ENCODE measurements around the gene FASTKD1.
A peak's percentile ranks its signal among the peaks of the same experiment; 100 is the strongest.
"Not testable (repeated sequence)": the region's sequence is repeated elsewhere in the genome, so short reads cannot be mapped to it uniquely, and the experiment has no call there.

FASTKD1 gene

DNA sequence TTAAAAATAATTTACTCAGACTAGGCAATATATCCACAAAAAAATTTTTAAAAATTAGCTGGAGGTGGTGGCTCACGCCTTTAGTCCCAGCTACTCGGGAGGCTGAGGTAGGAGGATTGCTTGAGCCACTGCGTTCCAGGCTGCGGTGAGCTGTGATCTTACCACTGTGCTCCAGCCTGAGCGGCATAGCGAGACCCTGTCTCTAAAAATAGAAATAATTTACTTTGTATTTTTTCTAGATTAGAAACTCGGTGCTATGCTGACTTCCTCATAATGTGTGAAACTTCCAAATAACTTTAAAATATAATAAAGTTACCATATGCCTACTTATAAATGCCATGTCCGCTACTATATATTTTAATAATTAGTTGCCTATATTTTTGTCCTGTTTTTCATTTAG, 17.1 kb upstream of the FASTKD1 start:
- H3K9ac ChIP-seq (ENCODE audit: low read length in 5 of 5), result no peak overlapping the region
- no peak overlapping the region for H3K27ac ChIP-seq (ENCODE audit: low read depth, low read length)
- H3K36me3 ChIP-seq (ENCODE audit: control insufficient read depth in 5 of 5, insufficient read depth in 5 of 5, low read length in 5 of 5), result no peaks in the 10 kb centered on the region
- H3K4me1 ChIP-seq (ENCODE audit: control insufficient read depth in 5 of 5, insufficient read depth in 5 of 5, low read length in 5 of 5), result peaks cover 0 to 17% (median 10%) of the 10 kb centered on the region in 5 donors
- no peak overlapping the region for H3K4me3 ChIP-seq (ENCODE audit: low read depth in 1 of 5, low read length in 5 of 5)
- H3K9me3 ChIP-seq (ENCODE audit: control insufficient read depth in 5 of 5, low read length in 5 of 5), result no peaks in the 10 kb centered on the region
- no peaks in the 10 kb centered on the region for H3K27me3 ChIP-seq (ENCODE audit: control insufficient read depth in 5 of 5, insufficient read depth in 4 of 5, low read length in 5 of 5)

DNA sequence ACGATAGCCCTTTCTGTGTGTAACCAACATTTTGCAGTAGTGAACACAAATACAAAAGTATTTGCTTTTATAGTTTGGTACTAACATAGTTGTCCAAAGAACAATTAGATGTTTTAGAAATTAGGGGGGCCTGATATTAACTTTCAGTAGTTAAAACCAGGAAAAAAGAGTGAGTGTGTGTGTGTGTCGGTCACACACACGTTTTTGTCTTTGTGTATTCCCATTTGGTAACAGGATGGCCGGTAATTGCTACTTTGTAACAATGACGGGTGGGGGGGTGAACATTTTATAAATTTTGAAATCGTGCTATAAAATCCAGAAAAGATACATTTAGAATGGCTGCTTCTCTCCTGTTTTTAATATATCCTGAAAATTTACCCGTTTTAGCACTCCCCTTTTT, 12.0 kb upstream of the FASTKD1 start:
- Histone ChIP-seq H3K9me3 (ENCODE audit: control insufficient read depth in 5 of 5, low read length in 5 of 5) (peaks cover 0 to 4% (median 0%) of the 10 kb centered on the region in 5 donors), H3K27me3 (ENCODE audit: control insufficient read depth in 5 of 5, insufficient read depth in 4 of 5, low read length in 5 of 5) (no peaks in the 10 kb centered on the region), H3K4me3 (ENCODE audit: low read depth in 1 of 5, low read length in 5 of 5) (peak overlapping the region; percentile 76 to 99 (median 98)), H3K4me1 (ENCODE audit: control insufficient read depth in 5 of 5, insufficient read depth in 5 of 5, low read length in 5 of 5) (peaks cover 0 to 22% (median 16%) of the 10 kb centered on the region in 5 donors), H3K36me3 (ENCODE audit: control insufficient read depth in 5 of 5, insufficient read depth in 5 of 5, low read length in 5 of 5) (no peaks in the 10 kb centered on the region), H3K27ac (ENCODE audit: low read depth, low read length) (peak overlapping the region; percentile 96), H3K9ac (ENCODE audit: low read length in 5 of 5) (peak overlapping the region in 4 of 5 donors; percentile 62 to 100 (median 98))

DNA sequence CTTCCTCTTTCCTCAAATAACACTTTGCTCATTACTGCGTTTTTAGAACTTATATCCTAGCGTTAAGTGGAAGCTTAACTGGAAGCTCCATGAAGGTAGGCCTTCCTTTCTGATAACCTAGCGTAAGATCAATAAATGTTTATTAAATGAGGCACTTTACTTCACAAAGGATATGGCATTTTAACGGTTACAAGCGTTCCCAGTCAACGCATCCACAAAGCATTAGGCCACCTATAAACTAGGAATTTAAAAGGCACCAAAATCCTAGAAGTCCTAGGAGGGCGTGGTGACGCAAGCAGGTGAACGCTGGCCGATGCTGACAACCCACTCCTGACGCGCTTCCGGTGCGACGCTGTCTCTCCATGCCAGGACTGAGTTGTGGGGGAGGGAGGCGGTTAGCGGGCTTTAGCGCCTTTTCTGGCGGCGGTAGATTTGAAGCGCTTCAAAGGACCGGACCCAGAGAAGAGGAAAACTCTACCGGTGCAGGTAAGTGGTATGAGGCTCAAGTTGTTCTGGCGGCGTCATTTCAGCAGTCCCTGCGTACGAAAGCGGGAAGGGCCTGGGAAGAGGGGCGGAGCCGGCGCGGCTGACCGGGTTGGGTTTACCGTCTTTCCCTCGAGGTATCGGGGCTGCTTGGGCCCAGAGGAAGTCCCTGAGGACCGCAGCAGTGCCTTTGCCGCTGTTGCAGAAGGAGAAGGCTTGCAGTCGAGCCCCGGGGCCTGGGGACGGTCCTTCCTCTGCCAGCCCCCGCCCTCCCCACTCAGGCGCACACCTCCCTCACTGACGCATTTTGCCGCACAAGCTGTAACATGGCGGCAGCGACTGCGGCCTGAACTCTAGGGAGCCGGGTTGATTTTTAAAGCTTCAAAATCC, 10.6 kb upstream of the FASTKD1 start, which contains the start of gene PPIG:
PPIG (plus strand) TSS at position 347 of the 873 bp plus-strand sequence. CDS start 19,691 bp downstream, outside the sequence.
- H3K9me3 ChIP-seq (ENCODE audit: control insufficient read depth in 5 of 5, low read length in 5 of 5), result peaks cover 0 to 4% (median 0%) of the 10 kb centered on the region in 5 donors
- peak within 1 kb of the TSS; percentile 96 for H3K27ac ChIP-seq (ENCODE audit: low read depth, low read length)
- H3K4me3 ChIP-seq (ENCODE audit: low read depth in 1 of 5, low read length in 5 of 5), result peak within 1 kb of the TSS; percentile 76 to 99 (median 98)
- H3K36me3 ChIP-seq (ENCODE audit: control insufficient read depth in 5 of 5, insufficient read depth in 5 of 5, low read length in 5 of 5), result no peaks in the 10 kb centered on the region
- no peaks in the 10 kb centered on the region for H3K27me3 ChIP-seq (ENCODE audit: control insufficient read depth in 5 of 5, insufficient read depth in 4 of 5, low read length in 5 of 5)
- peaks cover 0 to 22% (median 16%) of the 10 kb centered on the region in 5 donors for H3K4me1 ChIP-seq (ENCODE audit: control insufficient read depth in 5 of 5, insufficient read depth in 5 of 5, low read length in 5 of 5)
- peak within 1 kb of the TSS; percentile 97 to 100 (median 100) for H3K9ac ChIP-seq (ENCODE audit: low read length in 5 of 5)

DNA sequence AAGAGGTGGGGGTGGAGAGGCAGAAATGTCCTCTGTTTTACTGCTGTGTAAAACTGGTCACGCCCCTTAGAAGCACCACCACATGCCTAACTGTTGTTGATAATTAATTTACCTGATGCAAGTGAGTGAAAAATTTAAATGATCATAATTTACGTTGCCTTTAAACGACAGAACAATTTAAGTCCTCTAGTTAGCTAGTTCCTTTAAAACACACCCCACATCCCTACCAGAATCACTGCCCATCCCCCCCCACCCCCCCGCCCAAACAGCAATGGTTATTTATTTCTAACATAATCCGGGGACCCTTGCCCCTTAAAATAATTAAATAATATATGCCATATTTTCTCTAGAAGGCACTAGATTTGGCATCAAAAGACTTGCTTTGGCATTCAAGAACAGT, 9.9 kb upstream of the FASTKD1 start:
- Histone ChIP-seq H3K36me3 (ENCODE audit: control insufficient read depth in 5 of 5, insufficient read depth in 5 of 5, low read length in 5 of 5) (no peaks in the 10 kb centered on the region), H3K27me3 (ENCODE audit: control insufficient read depth in 5 of 5, insufficient read depth in 4 of 5, low read length in 5 of 5) (no peaks in the 10 kb centered on the region), H3K4me3 (ENCODE audit: low read depth in 1 of 5, low read length in 5 of 5) (peak overlapping the region in 3 of 5 donors; percentile 76 to 98 (median 97)), H3K27ac (ENCODE audit: low read depth, low read length) (peak overlapping the region; percentile 96), H3K9ac (ENCODE audit: low read length in 5 of 5) (no peak overlapping the region), H3K4me1 (ENCODE audit: control insufficient read depth in 5 of 5, insufficient read depth in 5 of 5, low read length in 5 of 5) (peaks cover 0 to 20% (median 16%) of the 10 kb centered on the region in 5 donors), H3K9me3 (ENCODE audit: control insufficient read depth in 5 of 5, low read length in 5 of 5) (peaks cover 0 to 4% (median 0%) of the 10 kb centered on the region in 5 donors)

DNA sequence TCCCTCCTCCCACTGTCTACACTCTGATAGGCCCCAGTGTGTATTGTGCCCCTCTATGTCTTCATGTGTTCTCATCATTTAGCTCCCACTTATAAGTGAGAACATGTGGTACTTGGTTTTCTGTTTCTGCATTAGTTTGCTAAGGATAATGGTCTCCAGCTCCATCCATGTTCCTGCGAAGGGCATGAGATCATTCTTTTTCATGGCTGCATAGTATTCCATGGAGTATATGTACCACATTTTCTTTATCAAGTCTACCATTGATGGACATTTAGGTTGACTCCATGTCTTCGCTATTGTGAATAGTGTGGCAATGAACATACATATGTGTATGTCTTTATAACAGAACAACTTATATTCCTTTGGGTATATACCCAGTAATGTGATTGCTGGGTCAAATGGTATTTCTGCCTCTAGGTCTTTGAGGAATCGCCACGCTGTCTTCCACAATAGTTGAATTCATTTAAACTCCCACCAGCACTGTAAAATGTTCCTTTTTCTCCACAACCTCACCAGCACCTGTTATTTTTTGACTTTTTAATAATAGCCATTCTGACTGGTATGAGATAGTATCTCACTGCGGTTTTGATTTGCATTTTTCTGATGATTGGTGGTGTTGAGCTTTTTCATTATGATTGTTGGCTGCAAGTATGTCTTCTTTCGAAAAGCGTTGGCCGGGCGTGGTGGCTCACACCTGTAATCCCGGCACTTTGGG, 9.0 kb upstream of the FASTKD1 start:
- not testable (repeated sequence) for H3K27ac ChIP-seq (ENCODE audit: low read depth, low read length); H3K27me3 ChIP-seq (ENCODE audit: control insufficient read depth in 5 of 5, insufficient read depth in 4 of 5, low read length in 5 of 5); H3K9me3 ChIP-seq (ENCODE audit: control insufficient read depth in 5 of 5, low read length in 5 of 5); H3K36me3 ChIP-seq (ENCODE audit: control insufficient read depth in 5 of 5, insufficient read depth in 5 of 5, low read length in 5 of 5); H3K9ac ChIP-seq (ENCODE audit: low read length in 5 of 5); H3K4me3 ChIP-seq (ENCODE audit: low read depth in 1 of 5, low read length in 5 of 5)
- peaks cover 0 to 20% (median 16%) of the 10 kb centered on the region in 5 donors for H3K4me1 ChIP-seq (ENCODE audit: control insufficient read depth in 5 of 5, insufficient read depth in 5 of 5, low read length in 5 of 5)

DNA sequence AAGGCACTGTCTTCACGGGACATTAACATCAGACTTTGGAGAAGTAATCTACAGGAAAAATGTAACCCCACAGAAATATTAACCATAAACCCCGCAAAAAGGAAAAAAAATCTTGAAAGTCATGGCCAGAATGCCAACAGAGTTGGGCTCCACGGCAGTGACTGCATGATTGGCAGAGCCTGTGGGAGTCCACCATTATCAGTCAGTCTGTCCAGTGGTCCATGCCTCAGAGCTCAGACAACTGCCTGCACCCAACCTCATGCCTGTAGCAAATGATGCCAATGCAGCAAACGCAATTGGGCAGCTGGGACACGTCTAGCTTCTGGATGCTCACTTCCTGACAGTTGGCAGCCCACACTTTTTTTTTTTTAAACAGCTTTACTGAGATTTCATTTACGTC, 5.4 kb upstream of the FASTKD1 start:
- no peaks in the 10 kb centered on the region for H3K27me3 ChIP-seq (ENCODE audit: control insufficient read depth in 5 of 5, insufficient read depth in 4 of 5, low read length in 5 of 5)
- H3K9me3 ChIP-seq (ENCODE audit: control insufficient read depth in 5 of 5, low read length in 5 of 5), result peaks cover 0 to 3% (median 0%) of the 10 kb centered on the region in 5 donors
- H3K4me3 ChIP-seq (ENCODE audit: low read depth in 1 of 5, low read length in 5 of 5), result no peak overlapping the region
- no peak overlapping the region for H3K9ac ChIP-seq (ENCODE audit: low read length in 5 of 5)
- no peaks in the 10 kb centered on the region for H3K36me3 ChIP-seq (ENCODE audit: control insufficient read depth in 5 of 5, insufficient read depth in 5 of 5, low read length in 5 of 5)
- H3K4me1 ChIP-seq (ENCODE audit: control insufficient read depth in 5 of 5, insufficient read depth in 5 of 5, low read length in 5 of 5), result peaks cover 0 to 3% (median 0%) of the 10 kb centered on the region in 5 donors
- no peak overlapping the region for H3K27ac ChIP-seq (ENCODE audit: low read depth, low read length)

DNA sequence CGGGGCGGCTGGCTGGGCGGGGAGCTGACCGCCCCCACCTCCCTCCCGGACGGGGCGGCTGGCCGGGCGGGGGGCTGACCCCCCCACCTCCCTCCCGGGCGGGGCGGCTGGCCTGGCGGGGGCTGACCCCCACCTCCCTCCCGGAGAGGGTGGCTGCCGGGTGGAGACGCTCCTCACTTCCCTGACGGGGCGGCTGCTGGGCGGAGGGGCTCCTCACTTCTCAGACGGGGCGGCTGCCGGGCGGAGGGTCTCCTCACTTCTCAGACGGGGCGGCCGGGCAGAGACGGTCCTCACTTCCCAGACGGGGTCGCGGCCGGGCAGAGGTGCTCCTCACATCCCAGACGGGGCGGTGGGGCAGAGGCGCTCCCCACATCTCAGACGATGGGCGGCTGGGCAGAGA, 1.6 kb upstream of the FASTKD1 start:
- not testable (repeated sequence) for H3K9ac ChIP-seq (ENCODE audit: low read length in 5 of 5); H3K27me3 ChIP-seq (ENCODE audit: control insufficient read depth in 5 of 5, insufficient read depth in 4 of 5, low read length in 5 of 5); H3K27ac ChIP-seq (ENCODE audit: low read depth, low read length); H3K4me3 ChIP-seq (ENCODE audit: low read depth in 1 of 5, low read length in 5 of 5); H3K36me3 ChIP-seq (ENCODE audit: control insufficient read depth in 5 of 5, insufficient read depth in 5 of 5, low read length in 5 of 5); H3K9me3 ChIP-seq (ENCODE audit: control insufficient read depth in 5 of 5, low read length in 5 of 5)
- peaks cover 0 to 13% (median 8%) of the 10 kb centered on the region in 5 donors for H3K4me1 ChIP-seq (ENCODE audit: control insufficient read depth in 5 of 5, insufficient read depth in 5 of 5, low read length in 5 of 5)

DNA sequence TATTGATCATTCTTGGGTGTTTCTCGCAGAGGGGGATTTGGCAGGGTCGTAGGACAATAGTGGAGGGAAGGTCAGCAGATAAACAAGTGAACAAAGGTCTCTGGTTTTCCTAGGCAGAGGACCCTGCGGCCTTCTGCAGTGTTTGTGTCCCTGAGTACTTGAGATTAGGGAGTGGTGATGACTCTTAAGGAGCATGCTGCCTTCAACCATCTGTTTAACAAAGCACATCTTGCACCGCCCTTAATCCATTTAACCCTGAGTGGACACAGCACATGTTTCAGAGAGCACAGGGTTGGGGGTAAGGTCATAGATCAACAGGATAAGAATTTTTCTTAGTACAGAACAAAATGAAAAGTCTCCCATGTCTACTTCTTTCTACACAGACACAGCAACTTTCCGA, 874 bp upstream of the FASTKD1 start:
- H3K27ac ChIP-seq (ENCODE audit: low read depth, low read length); H3K4me3 ChIP-seq (ENCODE audit: low read depth in 1 of 5, low read length in 5 of 5); H3K9ac ChIP-seq (ENCODE audit: low read length in 5 of 5); H3K36me3 ChIP-seq (ENCODE audit: control insufficient read depth in 5 of 5, insufficient read depth in 5 of 5, low read length in 5 of 5); H3K9me3 ChIP-seq (ENCODE audit: control insufficient read depth in 5 of 5, low read length in 5 of 5); H3K27me3 ChIP-seq (ENCODE audit: control insufficient read depth in 5 of 5, insufficient read depth in 4 of 5, low read length in 5 of 5): not testable (repeated sequence)
- H3K4me1 ChIP-seq (ENCODE audit: control insufficient read depth in 5 of 5, insufficient read depth in 5 of 5, low read length in 5 of 5), result peaks cover 0 to 13% (median 8%) of the 10 kb centered on the region in 5 donors

DNA sequence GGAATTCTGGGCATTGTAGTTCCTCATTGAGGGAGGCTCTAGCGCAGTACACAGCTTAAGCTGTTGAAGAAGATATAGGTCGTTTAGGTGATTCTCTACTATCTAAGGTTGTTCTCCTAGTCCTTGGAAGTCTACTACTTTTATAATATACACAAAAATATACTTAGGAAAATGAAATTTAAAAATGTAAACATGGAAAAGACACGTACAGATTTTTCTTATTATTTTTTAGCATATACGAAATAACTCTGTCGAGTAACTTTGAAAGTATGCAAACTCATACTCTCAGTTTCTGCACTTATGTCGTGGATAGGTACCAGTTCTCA, 272 bp upstream of the FASTKD1 start:
- peak overlapping the region; percentile 64 for H3K27ac ChIP-seq (ENCODE audit: low read depth, low read length)
- peaks cover 0 to 1% (median 0%) of the 10 kb centered on the region in 5 donors for H3K36me3 ChIP-seq (ENCODE audit: control insufficient read depth in 5 of 5, insufficient read depth in 5 of 5, low read length in 5 of 5)
- peak overlapping the region in 2 of 5 donors; percentile 97 for H3K9ac ChIP-seq (ENCODE audit: low read length in 5 of 5)
- H3K27me3 ChIP-seq (ENCODE audit: control insufficient read depth in 5 of 5, insufficient read depth in 4 of 5, low read length in 5 of 5), result no peaks in the 10 kb centered on the region
- H3K9me3 ChIP-seq (ENCODE audit: control insufficient read depth in 5 of 5, low read length in 5 of 5), result no peaks in the 10 kb centered on the region
- H3K4me3 ChIP-seq (ENCODE audit: low read depth in 1 of 5, low read length in 5 of 5), result peak overlapping the region; percentile 76 to 98 (median 96)
- peaks cover 0 to 13% (median 8%) of the 10 kb centered on the region in 5 donors for H3K4me1 ChIP-seq (ENCODE audit: control insufficient read depth in 5 of 5, insufficient read depth in 5 of 5, low read length in 5 of 5)

DNA sequence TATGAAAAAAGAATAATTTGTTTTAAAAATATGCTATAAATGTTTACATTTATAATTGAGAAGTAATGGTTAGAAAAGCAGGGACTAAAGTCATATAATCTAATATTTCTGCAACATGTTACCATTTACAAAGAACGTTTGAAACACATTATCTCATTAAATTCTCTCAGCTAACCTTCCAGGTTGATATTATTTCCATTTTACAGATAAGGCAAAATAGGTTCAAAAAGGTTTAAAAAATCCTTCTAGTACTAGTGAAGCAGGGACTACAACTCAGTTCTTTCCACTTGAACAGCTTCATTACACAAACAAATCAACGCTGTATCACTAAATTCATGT, 875 bp downstream of the FASTKD1 start:
- no peaks in the 10 kb centered on the region for H3K9me3 ChIP-seq (ENCODE audit: control insufficient read depth in 5 of 5, low read length in 5 of 5)
- peaks cover 0 to 2% (median 0%) of the 10 kb centered on the region in 5 donors for H3K36me3 ChIP-seq (ENCODE audit: control insufficient read depth in 5 of 5, insufficient read depth in 5 of 5, low read length in 5 of 5)
- peak overlapping the region; percentile 89 to 99 (median 97) for H3K9ac ChIP-seq (ENCODE audit: low read length in 5 of 5)
- H3K4me1 ChIP-seq (ENCODE audit: control insufficient read depth in 5 of 5, insufficient read depth in 5 of 5, low read length in 5 of 5), result peaks cover 0 to 13% (median 8%) of the 10 kb centered on the region in 5 donors
- H3K27me3 ChIP-seq (ENCODE audit: control insufficient read depth in 5 of 5, insufficient read depth in 4 of 5, low read length in 5 of 5), result no peaks in the 10 kb centered on the region
- peak overlapping the region; percentile 76 to 98 (median 96) for H3K4me3 ChIP-seq (ENCODE audit: low read depth in 1 of 5, low read length in 5 of 5)
- peak overlapping the region; percentile 64 for H3K27ac ChIP-seq (ENCODE audit: low read depth, low read length)

Data from subcutaneous abdominal adipose tissue (tissue), 5 donors.